ENCODE measurements around the gene RIN1. TPM values are rescaled to one million over a fixed set of nuclear protein-coding genes. Genes with fewer than 3 reads are reported as not detected.

Gene RIN1
- total and polyA plus RNA-seq, 9 of the 15 experiments (the other 6 are each of a cell fraction or from before 2014, with no cell fraction given) = 0.01 to 1.2 (median 0.45) TPM; not detected in 1

DNA sequence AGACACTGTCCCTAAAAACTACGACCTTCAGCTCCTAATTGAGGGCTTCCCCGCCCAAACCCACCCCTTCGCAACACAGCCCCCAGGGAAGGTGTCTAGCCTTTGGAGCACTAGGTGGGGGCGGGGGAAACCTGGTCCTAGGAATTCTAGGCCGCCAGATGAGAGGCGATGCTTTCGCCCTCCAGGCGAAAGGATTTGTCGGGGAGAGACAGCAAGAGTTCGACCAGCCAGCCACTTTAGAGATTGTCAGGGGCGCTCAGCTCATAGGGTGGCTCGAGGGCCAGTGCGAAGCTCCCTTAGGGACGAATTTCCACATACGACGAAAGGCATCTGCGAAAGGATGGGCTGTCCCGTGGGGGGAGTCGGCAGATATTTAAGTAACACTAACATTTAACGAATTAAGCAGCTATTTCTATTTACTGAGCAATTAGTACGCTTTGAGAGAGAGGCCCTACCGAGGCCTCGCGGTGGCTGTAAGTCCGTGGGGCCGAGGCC lies 24.7 kb downstream of the RIN1 start:
- no peak for ATAC-seq
- H2AFZ ChIP-seq (ENCODE audit: low read depth, low read length) = peak overlapping the region; percentile 98
- no peaks in the 10 kb centered on the region for H3K36me3 ChIP-seq (ENCODE audit: control insufficient read depth, insufficient read depth, low read length)
- no peak for DNase-seq (ENCODE audit: extremely low read depth in 1 of 4, low spot score in 3 of 4)
- CTCF ChIA-PET (ENCODE audit: low intra/inter-chr PET ratio) = interaction anchor here (0.7 to 2.9 kb wide), 9 partner anchors 11 to 384 kb away, joined by 3 to 37 read pairs (median 3); partner anchors contain the start of genes MRPL11 and RIN1
- H4K20me1 ChIP-seq (replicated peaks; ENCODE audit: control insufficient read depth, insufficient read depth, low read length) = no peaks in the 10 kb centered on the region
- no peak for FAIRE-seq
- H3K79me2 ChIP-seq (ENCODE audit: control insufficient read depth, insufficient read depth, low read length) = no peaks in the 10 kb centered on the region
- H3K9ac ChIP-seq (ENCODE audit: insufficient read depth in 1 of 2, low read depth in 2 of 2, low read length in 2 of 2) = peak overlapping the region; percentile 38 to 89; a peak in 3 of 4 replicates
- H3K4me1 ChIP-seq (replicated peaks in 1 of 2; ENCODE audit: control insufficient read depth in 2 of 2, insufficient read depth in 2 of 2, low read length in 2 of 2) = peaks cover 23 to 53% of the 10 kb centered on the region in 2 experiments
- H3K9me1 ChIP-seq (ENCODE audit: control insufficient read depth, insufficient read depth, low read length) = no peaks in the 10 kb centered on the region
- WGBS (ENCODE audit: insufficient coverage, low coverage, missing lambda C conversion rate) = 33% methylated on average over 26 of the region's 26 CpGs
- in situ Hi-C loops (cut with MboI) (no loop called here), intact Hi-C loops (cut with micrococcal nuclease) (no loop called here)
- peak overlapping the region; percentile 85 for H3K4me2 ChIP-seq (ENCODE audit: insufficient read depth, low read length)
- POLR2A ChIA-PET = interaction anchor here (0.6 to 2.6 kb wide), 8 partner anchors 11 to 298 kb away, joined by 3 to 16 read pairs (median 5); partner anchors contain the start of gene YIF1A
- BruUV-seq (replicated peaks) = no TSS peak
- H3K27me3 ChIP-seq (ENCODE audit: control insufficient read depth in 2 of 2, insufficient read depth in 2 of 2, low read length in 2 of 2) = no peaks in the 10 kb centered on the region
- peak overlapping the region; percentile 49 for H3K4me3 ChIP-seq
- H3K9me3 ChIP-seq (replicated peaks; ENCODE audit: control insufficient read depth, insufficient read depth, low read depth, low read length) = no peaks in the 10 kb centered on the region
- peak overlapping the region; percentile 44; the same call in 1 of the 3 replicates for H3K27ac ChIP-seq (ENCODE audit: extremely low read depth, low read depth, low read length)
- 0 out of 2 replicates have a peak, but pooled peaks have one; percentile 61 for TF ChIP-seq DNMT1 (IDR thresholded peaks at IDR 0.05)
- TF ChIP-seq TEAD1 (CRISPR knock-in tag; IDR thresholded peaks at IDR 0.05) = peak in 1 of 2 experiments; percentile 80; a peak in 1 of 4 replicates
- peak; percentile 67; the same call in 1 of the 2 replicates for TF ChIP-seq ZNF224 (CRISPR knock-in tag; IDR thresholded peaks at IDR 0.05)
- TF ChIP-seq TEAD4 (IDR thresholded peaks at IDR 0.05; ENCODE audit: low read length) = no peak
- peak; percentile 86; the same call in 1 of the 2 replicates for TF ChIP-seq TEAD4 (CRISPR knock-in tag; IDR thresholded peaks at IDR 0.05; ENCODE audit: borderline replicate concordance)
- TF ChIP-seq ETV6 (IDR thresholded peaks at IDR 0.05; ENCODE audit: borderline replicate concordance in 1 of 2, low read depth in 2 of 2, low read length in 1 of 2) = no peak
- TF ChIP-seq ETV6 (CRISPR knock-in tag; IDR thresholded peaks at IDR 0.05; ENCODE audit: borderline replicate concordance) = 0 out of 2 replicates have a peak, but pooled peaks have one; percentile 31
- TF ChIP-seq, protein P1, sequence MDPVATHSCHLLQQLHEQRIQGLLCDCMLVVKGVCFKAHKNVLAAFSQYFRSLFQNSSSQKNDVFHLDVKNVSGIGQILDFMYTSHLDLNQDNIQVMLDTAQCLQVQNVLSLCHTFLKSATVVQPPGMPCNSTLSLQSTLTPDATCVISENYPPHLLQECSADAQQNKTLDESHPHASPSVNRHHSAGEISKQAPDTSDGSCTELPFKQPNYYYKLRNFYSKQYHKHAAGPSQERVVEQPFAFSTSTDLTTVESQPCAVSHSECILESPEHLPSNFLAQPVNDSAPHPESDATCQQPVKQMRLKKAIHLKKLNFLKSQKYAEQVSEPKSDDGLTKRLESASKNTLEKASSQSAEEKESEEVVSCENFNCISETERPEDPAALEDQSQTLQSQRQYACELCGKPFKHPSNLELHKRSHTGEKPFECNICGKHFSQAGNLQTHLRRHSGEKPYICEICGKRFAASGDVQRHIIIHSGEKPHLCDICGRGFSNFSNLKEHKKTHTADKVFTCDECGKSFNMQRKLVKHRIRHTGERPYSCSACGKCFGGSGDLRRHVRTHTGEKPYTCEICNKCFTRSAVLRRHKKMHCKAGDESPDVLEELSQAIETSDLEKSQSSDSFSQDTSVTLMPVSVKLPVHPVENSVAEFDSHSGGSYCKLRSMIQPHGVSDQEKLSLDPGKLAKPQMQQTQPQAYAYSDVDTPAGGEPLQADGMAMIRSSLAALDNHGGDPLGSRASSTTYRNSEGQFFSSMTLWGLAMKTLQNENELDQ (CRISPR knock-in tag; IDR thresholded peaks at IDR 0.05; ENCODE audit: borderline replicate concordance) = no peak
- TF ChIP-seq, protein P2, sequence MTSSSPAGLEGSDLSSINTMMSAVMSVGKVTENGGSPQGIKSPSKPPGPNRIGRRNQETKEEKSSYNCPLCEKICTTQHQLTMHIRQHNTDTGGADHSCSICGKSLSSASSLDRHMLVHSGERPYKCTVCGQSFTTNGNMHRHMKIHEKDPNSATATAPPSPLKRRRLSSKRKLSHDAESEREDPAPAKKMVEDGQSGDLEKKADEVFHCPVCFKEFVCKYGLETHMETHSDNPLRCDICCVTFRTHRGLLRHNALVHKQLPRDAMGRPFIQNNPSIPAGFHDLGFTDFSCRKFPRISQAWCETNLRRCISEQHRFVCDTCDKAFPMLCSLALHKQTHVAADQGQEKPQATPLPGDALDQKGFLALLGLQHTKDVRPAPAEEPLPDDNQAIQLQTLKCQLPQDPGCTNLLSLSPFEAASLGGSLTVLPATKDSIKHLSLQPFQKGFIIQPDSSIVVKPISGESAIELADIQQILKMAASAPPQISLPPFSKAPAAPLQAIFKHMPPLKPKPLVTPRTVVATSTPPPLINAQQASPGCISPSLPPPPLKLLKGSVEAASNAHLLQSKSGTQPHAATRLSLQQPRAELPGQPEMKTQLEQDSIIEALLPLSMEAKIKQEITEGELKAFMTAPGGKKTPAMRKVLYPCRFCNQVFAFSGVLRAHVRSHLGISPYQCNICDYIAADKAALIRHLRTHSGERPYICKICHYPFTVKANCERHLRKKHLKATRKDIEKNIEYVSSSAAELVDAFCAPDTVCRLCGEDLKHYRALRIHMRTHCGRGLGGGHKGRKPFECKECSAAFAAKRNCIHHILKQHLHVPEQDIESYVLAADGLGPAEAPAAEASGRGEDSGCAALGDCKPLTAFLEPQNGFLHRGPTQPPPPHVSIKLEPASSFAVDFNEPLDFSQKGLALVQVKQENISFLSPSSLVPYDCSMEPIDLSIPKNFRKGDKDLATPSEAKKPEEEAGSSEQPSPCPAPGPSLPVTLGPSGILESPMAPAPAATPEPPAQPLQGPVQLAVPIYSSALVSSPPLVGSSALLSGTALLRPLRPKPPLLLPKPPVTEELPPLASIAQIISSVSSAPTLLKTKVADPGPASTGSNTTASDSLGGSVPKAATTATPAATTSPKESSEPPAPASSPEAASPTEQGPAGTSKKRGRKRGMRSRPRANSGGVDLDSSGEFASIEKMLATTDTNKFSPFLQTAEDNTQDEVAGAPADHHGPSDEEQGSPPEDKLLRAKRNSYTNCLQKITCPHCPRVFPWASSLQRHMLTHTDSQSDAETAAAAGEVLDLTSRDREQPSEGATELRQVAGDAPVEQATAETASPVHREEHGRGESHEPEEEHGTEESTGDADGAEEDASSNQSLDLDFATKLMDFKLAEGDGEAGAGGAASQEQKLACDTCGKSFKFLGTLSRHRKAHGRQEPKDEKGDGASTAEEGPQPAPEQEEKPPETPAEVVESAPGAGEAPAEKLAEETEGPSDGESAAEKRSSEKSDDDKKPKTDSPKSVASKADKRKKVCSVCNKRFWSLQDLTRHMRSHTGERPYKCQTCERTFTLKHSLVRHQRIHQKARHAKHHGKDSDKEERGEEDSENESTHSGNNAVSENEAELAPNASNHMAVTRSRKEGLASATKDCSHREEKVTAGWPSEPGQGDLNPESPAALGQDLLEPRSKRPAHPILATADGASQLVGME (CRISPR knock-in tag; IDR thresholded peaks at IDR 0.05) = 0 out of 2 replicates have a peak, but pooled peaks have one; percentile 5
- no peak for TF ChIP-seq JUN (IDR thresholded peaks at IDR 0.05; ENCODE audit: borderline replicate concordance, low read depth, low read length)
- TF ChIP-seq JUN (CRISPR knock-in tag; IDR thresholded peaks at IDR 0.05; ENCODE audit: borderline replicate concordance) = peak; percentile 36; the same call in 1 of the 2 replicates

Data from K562 (cell line).